T-cell (primary cell): Measurements from ENCODE around the gene PRKCB. TPM values are rescaled to one million over a fixed set of nuclear protein-coding genes. Genes with fewer than 3 reads are reported as not detected.
A peak's percentile ranks its signal among the peaks of the same experiment; 100 is the strongest.
"Not testable (repeated sequence)": the region's sequence is repeated elsewhere in the genome, so short reads cannot be mapped to it uniquely, and the experiment has no call there.

Experiments used
- ATAC-seq, 4 experiments: fragments of 200-7000 bp in 3 of 4; fragments of 150-1000 bp in 1 of 4; cut with Tn5 transposase; replicated peaks in 1 of 4; 1 replicate in 3 of 4; 2 replicates in 1 of 4; pipeline ENCODE4 v1.10.0; 2021; ENCODE audit warnings: moderate library complexity in 3 of 4, mild to moderate bottlenecking in 2 of 4, moderate number of reproducible peaks in 1 of 4
- CTCF ChIA-PET, 2 donors: fragments of 300-600 bp; sonication (Branson Sonifier 250); formaldehyde crosslinking; loops; one replicate each; lab custom pipeline; 2022; ENCODE audit warnings: antibody characterized with exemption in 2 of 2; lab: Charles Lee
- POLR2A ChIA-PET, 2 donors: fragments of 300-600 bp; sonication (Branson Sonifier 250); formaldehyde crosslinking; loops; one replicate each; lab custom pipeline; 2022; ENCODE audit warnings: antibody characterized with exemption in 2 of 2; lab: Charles Lee
- DNase-seq, 35 experiments: peaks; one replicate each; pipeline versions ENCODE4 v3.0.0 to v3.0.0-alpha.2; 2013 to 2023
- H3K27ac ChIP-seq: one replicate; pipeline ENCODE4 v1.5.1; 2013; ENCODE audit warnings: low read length
- H3K27me3 ChIP-seq, 2 experiments: replicated peaks in 1 of 2; 1 replicate in 1 of 2; 2 replicates in 1 of 2; pipeline versions ENCODE4 v1.6.1 to v1.7.0; 2013; ENCODE audit warnings: low read length in 1 of 2, mixed read lengths in 1 of 2; ENCODE audit not compliant: control insufficient read depth in 2 of 2, insufficient read depth in 2 of 2; ENCODE audit errors: extremely low read depth in 1 of 2
- H3K36me3 ChIP-seq, 2 donors: 1 replicate in 1 of 2; 2 replicates in 1 of 2; pipeline versions ENCODE4 v1.6.1 to v1.7.0; 2013; ENCODE audit warnings: low read length in 1 of 2; ENCODE audit not compliant: control insufficient read depth in 2 of 2, insufficient read depth in 1 of 2; ENCODE audit errors: extremely low read depth in 1 of 2
- H3K4me1 ChIP-seq, 2 experiments: 1 replicate in 1 of 2; 2 replicates in 1 of 2; pipeline versions ENCODE4 v1.6.1 to v1.7.0; 2013; ENCODE audit warnings: low read length in 2 of 2, mixed read lengths in 1 of 2; ENCODE audit not compliant: insufficient read depth in 2 of 2, control insufficient read depth in 1 of 2; ENCODE audit errors: extremely low read depth in 1 of 2
- H3K4me3 ChIP-seq, 2 donors: 1 replicate in 1 of 2; 2 replicates in 1 of 2; pipeline versions ENCODE4 v1.5.1 to v1.7.0; 2013; ENCODE audit warnings: mild to moderate bottlenecking in 2 of 2, low read length in 1 of 2, moderate library complexity in 1 of 2; ENCODE audit not compliant: control insufficient read depth in 1 of 2; ENCODE audit errors: extremely low read depth in 1 of 2
- H3K9me3 ChIP-seq: 2 replicates; pipeline ENCODE4 v1.7.0; 2013
- H3K27ac Mint-ChIP-seq, 2 donors: one replicate each; pipeline ENCODE4 v1.8.0; 2020 to 2021; ENCODE audit warnings: mild to moderate bottlenecking in 2 of 2, mixed read lengths in 2 of 2
- H3K27me3 Mint-ChIP-seq, 2 donors: one replicate each; pipeline ENCODE4 v1.8.0; 2021 to 2022; ENCODE audit warnings: mixed read lengths in 2 of 2
- H3K36me3 Mint-ChIP-seq: one replicate; pipeline ENCODE4 v1.8.0; 2021; ENCODE audit warnings: mixed read lengths
- H3K4me1 Mint-ChIP-seq, 3 donors: one replicate each; pipeline ENCODE4 v1.8.0; 2020 to 2022; ENCODE audit warnings: mixed read lengths in 3 of 3, mild to moderate bottlenecking in 1 of 3
- H3K4me3 Mint-ChIP-seq, 3 donors: one replicate each; pipeline ENCODE4 v1.8.0; 2020 to 2022; ENCODE audit warnings: mild to moderate bottlenecking in 3 of 3, mixed read lengths in 3 of 3, moderate library complexity in 3 of 3
- H3K9me3 Mint-ChIP-seq, 3 donors: one replicate each; pipeline ENCODE4 v1.8.0; 2020 to 2022; ENCODE audit warnings: mixed read lengths in 3 of 3
- WGBS: methylation state at CpG from one replicate; pipeline ENCODE4 v1.1.5; 2013; ENCODE audit warnings: missing lambda C conversion rate; ENCODE audit not compliant: insufficient coverage; 5-methylcytosine and 5-hydroxymethylcytosine counted together
- total RNA-seq, 35 experiments: library from RNA in 6 of 35; stranded (reverse) in 6 of 35; fragments of 120-200 nt in 1 of 35; gene quantifications; one replicate each; pipeline versions ENCODE4 v1.2.1 to v1.2.4 and lab custom pipeline; 2013 to 2026

PRKCB gene
- total RNA-seq, 5 donors from 2014 or later (not counting 1 experiment from before 2014, with no cell fraction given), result 84.7 to 114 (median 105) TPM

DNA sequence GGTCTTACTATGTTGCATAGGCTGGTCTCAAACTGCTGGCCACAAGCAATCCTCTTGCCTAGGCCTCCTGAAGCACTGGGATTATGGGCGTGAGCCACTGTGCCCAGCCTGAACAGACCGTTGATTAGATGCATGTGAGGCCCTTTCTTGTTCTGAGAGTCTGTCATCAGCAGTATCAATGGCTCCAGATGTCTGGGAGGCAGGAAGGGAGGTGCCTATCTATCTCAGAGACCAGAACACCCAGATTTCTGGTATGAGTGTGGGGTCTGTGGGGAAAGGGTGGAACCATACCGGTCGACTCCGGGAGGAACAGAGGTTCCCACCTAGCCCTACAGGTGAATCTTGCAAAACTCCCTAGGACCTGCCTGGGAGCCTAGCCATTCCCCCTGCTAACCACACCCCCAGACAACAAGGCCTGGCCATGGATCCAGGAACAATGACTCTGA is 71.7 kb downstream of the PRKCB start:
- H3K36me3 Mint-ChIP-seq, result peaks cover 3% of the 10 kb centered on the region
- DNase-seq, result no peak
- H3K27ac Mint-ChIP-seq, result peak overlapping the region; percentile 32 to 64
- 69% methylated on average over 2 of the region's 5 CpGs for WGBS
- no peak overlapping the region for H3K27ac ChIP-seq
- POLR2A ChIA-PET, result no interaction called here
- H3K4me3 ChIP-seq, result no peak overlapping the region
- no peak for ATAC-seq
- H3K27me3 Mint-ChIP-seq, result no peaks in the 10 kb centered on the region
- H3K4me1 ChIP-seq, result peaks cover 7 to 18% of the 10 kb centered on the region in 2 experiments
- H3K36me3 ChIP-seq, result no peaks in the 10 kb centered on the region
- H3K27me3 ChIP-seq, result no peaks in the 10 kb centered on the region
- CTCF ChIA-PET, result no interaction called here
- H3K4me3 Mint-ChIP-seq, result no peak overlapping the region
- no peaks in the 10 kb centered on the region for H3K9me3 ChIP-seq
- no peaks in the 10 kb centered on the region for H3K9me3 Mint-ChIP-seq
- H3K4me1 Mint-ChIP-seq, result peaks cover 74 to 79% (median 77%) of the 10 kb centered on the region in 3 donors

DNA sequence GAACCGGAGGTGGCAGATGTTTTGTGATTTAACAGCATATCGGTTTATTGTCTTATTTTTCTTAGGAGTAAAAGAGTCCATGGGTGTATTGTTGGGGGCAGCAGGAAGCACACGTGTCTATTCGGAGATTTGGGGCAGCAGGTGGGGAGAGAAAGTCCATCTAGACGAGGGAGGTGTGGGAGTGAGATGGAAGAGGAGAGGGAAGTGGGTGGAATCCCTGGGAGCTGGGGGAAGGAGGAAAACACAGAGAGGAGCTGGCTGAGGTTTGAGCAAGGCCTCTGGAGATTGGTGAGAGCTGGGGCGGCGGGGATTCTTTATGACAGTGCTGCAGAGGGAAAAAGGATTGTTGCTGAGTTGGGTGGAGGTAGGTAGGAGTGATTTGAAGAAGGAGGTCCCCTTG is 72.1 kb downstream of the PRKCB start:
- Mint-ChIP-seq H3K27me3 (no peaks in the 10 kb centered on the region), H3K27ac (peak overlapping the region; percentile 32 to 64), H3K4me3 (no peak overlapping the region), H3K9me3 (no peaks in the 10 kb centered on the region), H3K4me1 (peaks cover 71 to 77% (median 75%) of the 10 kb centered on the region in 3 donors), H3K36me3 (peaks cover 4% of the 10 kb centered on the region)
- ChIA-PET CTCF (no interaction called here), POLR2A (no interaction called here)
- Histone ChIP-seq H3K9me3 (no peaks in the 10 kb centered on the region), H3K4me3 (no peak overlapping the region), H3K36me3 (no peaks in the 10 kb centered on the region), H3K27me3 (no peaks in the 10 kb centered on the region), H3K27ac (no peak overlapping the region), H3K4me1 (peaks cover 6 to 16% of the 10 kb centered on the region in 2 experiments)
- DNase-seq, result no peak
- ATAC-seq, result no peak
- WGBS, result 86% methylated on average over 6 of the region's 7 CpGs

GRCh38 chr16:23908790-23909189 is 73.0 kb downstream of the PRKCB start:
- WGBS, result 83% methylated on average over 1 of the region's 9 CpGs
- Mint-ChIP-seq H3K27me3 (no peaks in the 10 kb centered on the region), H3K9me3 (no peaks in the 10 kb centered on the region), H3K4me1 (peaks cover 71 to 77% (median 75%) of the 10 kb centered on the region in 3 donors), H3K27ac (peak overlapping the region in 1 of 2 donors; percentile 23), H3K36me3 (peaks cover 12% of the 10 kb centered on the region), H3K4me3 (no peak overlapping the region)
- Histone ChIP-seq H3K9me3 (no peaks in the 10 kb centered on the region), H3K27ac (no peak overlapping the region), H3K36me3 (no peaks in the 10 kb centered on the region), H3K4me1 (peaks cover 6 to 17% of the 10 kb centered on the region in 2 experiments), H3K4me3 (no peak overlapping the region), H3K27me3 (no peaks in the 10 kb centered on the region)
- ATAC-seq, result no peak
- POLR2A ChIA-PET, result no interaction called here
- DNase-seq, result no peak
- CTCF ChIA-PET, result no interaction called here

DNA sequence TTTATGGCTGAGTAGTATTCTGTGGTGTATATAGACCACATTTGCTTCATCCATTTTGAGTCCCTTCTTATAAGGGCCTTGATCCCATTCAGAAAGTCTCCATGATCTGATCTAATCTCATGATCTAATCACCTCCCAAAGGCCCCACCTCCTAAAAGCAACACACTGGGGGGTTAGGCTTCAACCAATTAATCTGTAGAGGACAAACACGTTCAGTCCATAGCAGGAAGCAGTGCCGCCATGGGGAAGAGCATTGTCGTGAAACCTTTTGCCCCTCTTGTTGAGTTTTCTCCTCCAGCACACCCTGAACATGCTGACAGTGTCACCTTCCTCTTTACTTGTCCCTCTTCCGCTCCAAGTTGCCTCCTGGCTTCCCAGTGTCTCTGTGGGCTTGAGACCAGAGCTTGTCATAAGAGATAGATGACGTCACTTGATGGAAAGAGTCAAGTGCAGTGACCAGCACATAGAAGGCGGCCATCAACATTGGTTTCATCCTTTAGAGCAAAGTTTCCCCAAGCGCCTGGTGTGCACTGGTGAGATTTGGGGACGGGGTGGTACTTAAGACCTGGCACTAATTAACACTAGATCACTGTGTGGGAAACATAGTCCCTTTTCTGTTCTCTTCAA is 74.1 kb downstream of the PRKCB start:
- Mint-ChIP-seq H3K4me1 (peaks cover 75 to 79% (median 76%) of the 10 kb centered on the region in 3 donors), H3K27ac (peak overlapping the region in 1 of 2 donors; percentile 56), H3K27me3 (no peaks in the 10 kb centered on the region), H3K36me3 (peaks cover 12% of the 10 kb centered on the region), H3K4me3 (no peak overlapping the region), H3K9me3 (no peaks in the 10 kb centered on the region)
- CTCF ChIA-PET, result no interaction called here
- no peaks in the 10 kb centered on the region for H3K36me3 ChIP-seq
- peaks cover 6 to 23% of the 10 kb centered on the region in 2 experiments for H3K4me1 ChIP-seq
- H3K4me3 ChIP-seq, result no peak overlapping the region
- H3K27me3 ChIP-seq, result no peaks in the 10 kb centered on the region
- no peak overlapping the region for H3K27ac ChIP-seq
- WGBS, result 93% methylated on average over 3 of the region's 8 CpGs
- no peak for ATAC-seq
- no peak for DNase-seq
- POLR2A ChIA-PET, result no interaction called here
- H3K9me3 ChIP-seq, result no peaks in the 10 kb centered on the region

DNA sequence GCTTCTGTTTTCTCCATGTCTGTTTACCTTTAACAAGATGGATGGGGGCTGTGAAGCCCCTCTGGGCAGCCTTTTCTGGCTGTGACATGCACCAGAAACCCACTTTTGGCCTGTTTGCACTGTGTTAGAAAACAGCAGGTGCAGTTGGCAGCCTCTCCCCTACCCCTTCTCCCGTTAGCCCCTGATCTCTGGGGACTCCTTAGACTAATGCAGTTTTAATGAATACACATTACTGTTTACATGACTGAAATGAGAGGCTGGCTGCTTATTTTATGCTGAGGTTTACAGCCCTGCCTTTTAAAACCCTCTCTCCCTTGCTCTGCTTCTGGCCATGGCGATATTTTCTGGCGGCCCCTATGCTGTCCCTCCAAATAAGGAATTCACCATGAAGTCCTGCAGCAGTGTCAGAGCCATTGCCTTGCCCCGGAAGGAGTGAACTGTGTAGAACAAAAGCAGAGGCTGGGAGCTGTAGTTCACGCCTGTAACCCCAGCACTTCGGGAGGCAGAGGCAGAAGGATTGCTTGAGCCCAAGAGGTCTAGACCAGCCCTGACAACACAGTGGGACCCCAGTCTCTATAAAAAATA is 79.3 kb downstream of the PRKCB start:
- DNase-seq, result no peak
- no peak overlapping the region for H3K4me3 ChIP-seq
- peaks cover 2 to 3% of the 10 kb centered on the region in 2 donors for H3K36me3 ChIP-seq
- CTCF ChIA-PET, result interaction anchor here in 1 of 2 donors (0.7 kb wide), 1 partner anchor 87 kb away, joined by 5 read pairs; no protein-coding TSS in a partner anchor
- WGBS, result 100% methylated on average over 1 of the region's 6 CpGs
- Mint-ChIP-seq H3K4me1 (peaks cover 56 to 60% (median 59%) of the 10 kb centered on the region in 3 donors), H3K27ac (no peak overlapping the region), H3K9me3 (no peaks in the 10 kb centered on the region), H3K27me3 (no peaks in the 10 kb centered on the region), H3K36me3 (peaks cover 23% of the 10 kb centered on the region), H3K4me3 (no peak overlapping the region)
- POLR2A ChIA-PET, result no interaction called here
- no peaks in the 10 kb centered on the region for H3K27me3 ChIP-seq
- ATAC-seq, result no peak
- no peaks in the 10 kb centered on the region for H3K9me3 ChIP-seq
- H3K27ac ChIP-seq, result no peak overlapping the region
- peaks cover 0 to 15% of the 10 kb centered on the region in 2 experiments for H3K4me1 ChIP-seq

DNA sequence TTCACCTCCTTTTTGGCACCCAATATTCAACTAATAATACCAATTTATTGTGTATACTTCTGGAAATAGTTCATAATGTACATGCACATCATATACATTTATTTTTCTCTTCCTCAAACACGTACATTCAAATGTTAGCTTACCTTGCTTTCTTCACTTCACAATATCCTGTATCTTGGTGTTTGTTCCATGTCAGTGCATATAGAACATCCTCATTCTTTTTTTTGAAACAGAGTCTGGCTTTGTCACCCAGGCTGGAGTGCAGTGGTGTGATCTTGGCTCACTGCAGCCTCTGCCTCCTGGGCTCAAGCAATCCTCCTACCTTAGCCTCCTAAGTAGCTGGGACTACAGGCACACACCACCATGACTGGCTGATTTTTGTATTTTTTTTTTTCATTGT is 80.8 kb downstream of the PRKCB start:
- H3K36me3 ChIP-seq, POLR2A ChIA-PET, H3K27me3 ChIP-seq, H3K27ac Mint-ChIP-seq, H3K9me3 ChIP-seq, DNase-seq, H3K9me3 Mint-ChIP-seq, ATAC-seq, H3K4me3 Mint-ChIP-seq, H3K27me3 Mint-ChIP-seq, H3K4me3 ChIP-seq, H3K27ac ChIP-seq: not testable (repeated sequence)
- Mint-ChIP-seq H3K36me3 (peaks cover 32% of the 10 kb centered on the region), H3K4me1 (peaks cover 62 to 65% (median 63%) of the 10 kb centered on the region in 3 donors)
- peaks cover 0 to 21% of the 10 kb centered on the region in 2 experiments for H3K4me1 ChIP-seq
- WGBS, result no CpG with 5 or more reads among the region's 1 CpG
- CTCF ChIA-PET, result interaction anchor here in 1 of 2 donors (0.6 kb wide), 1 partner anchor 96 kb away, joined by 3 read pairs; no protein-coding TSS in a partner anchor
